Osteocyte (in vitro differentiated cells): ENCODE results near the gene TMC2. TPM values are rescaled to one million over a fixed set of nuclear protein-coding genes. Genes with fewer than 3 reads are reported as not detected.

Experiments used
- DNase-seq: peaks from one replicate; pipeline ENCODE4 v3.0.0; 2021; ENCODE audit warnings: mixed read lengths; ENCODE audit not compliant: unreplicated experiment; ENCODE audit errors: extremely low spot score
- H3K27ac Mint-ChIP-seq: one replicate; pipeline ENCODE4 v1.8.0; 2021; ENCODE audit warnings: mild to moderate bottlenecking, mixed read lengths; ENCODE audit not compliant: unreplicated experiment
- H3K27me3 Mint-ChIP-seq: one replicate; pipeline ENCODE4 v1.8.0; 2021; ENCODE audit warnings: mixed read lengths; ENCODE audit not compliant: unreplicated experiment
- H3K36me3 Mint-ChIP-seq: one replicate; pipeline ENCODE4 v1.8.0; 2021; ENCODE audit warnings: mixed read lengths; ENCODE audit not compliant: unreplicated experiment
- H3K4me1 Mint-ChIP-seq: one replicate; pipeline ENCODE4 v1.8.0; 2021; ENCODE audit warnings: mixed read lengths; ENCODE audit not compliant: unreplicated experiment
- H3K4me3 Mint-ChIP-seq: one replicate; pipeline ENCODE4 v1.8.0; 2021; ENCODE audit warnings: mild to moderate bottlenecking, moderate library complexity, mixed read lengths; ENCODE audit not compliant: unreplicated experiment
- H3K9me3 Mint-ChIP-seq: one replicate; pipeline ENCODE4 v1.8.0; 2021; ENCODE audit warnings: mixed read lengths; ENCODE audit not compliant: unreplicated experiment
- CTCF ChIP-seq: fragments of 200-600 bp; sonication (generic); IDR thresholded peaks from 2 replicates; pipeline ENCODE4 v1.5.0; 2021; ENCODE audit warnings: antibody characterized with exemption, mild to moderate bottlenecking, moderate library complexity
- total RNA-seq: library from RNA; stranded (reverse); gene quantifications from 2 replicates; pipeline ENCODE4 v1.2.1, GENCODE V29; 2021

TMC2 gene
- total RNA-seq, 1 donor from 2014 or later: not detected

DNA sequence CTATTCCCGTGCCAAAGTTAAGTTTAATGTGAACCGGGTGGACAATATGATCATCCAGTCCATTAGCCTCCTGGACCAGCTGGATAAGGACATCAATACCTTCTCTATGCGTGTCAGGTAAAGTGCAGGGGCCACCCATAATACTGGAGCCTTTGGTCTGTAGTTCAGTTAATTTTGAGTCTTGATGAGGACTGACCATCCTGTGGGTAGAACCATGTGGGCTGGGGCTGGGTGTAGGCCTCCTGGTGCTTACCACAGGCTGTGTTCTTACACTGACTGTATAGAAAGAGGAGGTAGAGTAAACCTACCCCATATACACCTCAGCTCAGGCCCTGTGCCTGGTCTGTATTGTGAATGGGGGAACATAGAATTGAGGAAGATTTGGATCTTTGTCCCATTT, 118.5 kb downstream of the TMC2 start:
- Mint-ChIP-seq H3K9me3 (no peaks in the 10 kb centered on the region), H3K27me3 (no peaks in the 10 kb centered on the region), H3K36me3 (peaks cover 38% of the 10 kb centered on the region), H3K27ac (peak overlapping the region; percentile 14), H3K4me1 (peaks cover 21% of the 10 kb centered on the region), H3K4me3 (peak overlapping the region; percentile 91)
- no peak for DNase-seq
- TF ChIP-seq CTCF: no peak

- H3K36me3 Mint-ChIP-seq: peaks cover 40% of the 10 kb centered on the region
- H3K27ac Mint-ChIP-seq: no peak overlapping the region
- peaks cover 21% of the 10 kb centered on the region for H3K4me1 Mint-ChIP-seq
Observed at GRCh38 chr20:2655331-2656116, 119.2 kb downstream of the TMC2 start.

GRCh38 chr20:2656471-2657117, 120.2 kb downstream of the TMC2 start:
- no peaks in the 10 kb centered on the region for H3K27me3 Mint-ChIP-seq
- no peaks in the 10 kb centered on the region for H3K9me3 Mint-ChIP-seq
- peaks cover 16% of the 10 kb centered on the region for H3K4me1 Mint-ChIP-seq
- DNase-seq: no peak
- H3K27ac Mint-ChIP-seq: peak overlapping the region; percentile 2
- no peak for TF ChIP-seq CTCF
- H3K36me3 Mint-ChIP-seq: peaks cover 48% of the 10 kb centered on the region
- no peak overlapping the region for H3K4me3 Mint-ChIP-seq

More at GRCh38 chr20:2655331-2656116, 119.2 kb downstream of the TMC2 start:
- no peaks in the 10 kb centered on the region for H3K9me3 Mint-ChIP-seq
- H3K27me3 Mint-ChIP-seq: no peaks in the 10 kb centered on the region
- no peak overlapping the region for H3K4me3 Mint-ChIP-seq
- no peak for DNase-seq
- no peak for TF ChIP-seq CTCF

DNA sequence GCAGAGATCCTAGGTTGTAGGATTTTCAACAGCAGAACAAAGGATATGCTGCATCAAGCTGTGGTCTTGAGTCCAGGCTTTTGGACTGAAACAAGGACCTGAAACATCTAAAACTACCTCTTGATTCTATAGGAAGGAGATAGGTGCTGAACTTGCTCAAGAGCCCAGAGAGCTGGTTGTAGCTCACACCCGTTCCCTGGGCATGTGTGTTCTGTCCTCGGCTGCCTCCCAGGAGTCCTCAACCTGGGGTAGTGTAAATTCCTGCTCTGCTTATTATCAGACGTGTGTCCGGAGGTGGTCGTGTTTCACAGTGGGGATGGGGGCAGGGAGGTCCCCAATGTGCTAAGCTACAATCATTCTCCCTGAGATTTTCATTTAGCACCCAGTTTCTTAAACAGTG, 120.9 kb downstream of the TMC2 start:
- H3K27me3 Mint-ChIP-seq: no peaks in the 10 kb centered on the region
- peak overlapping the region; percentile 6 for H3K4me3 Mint-ChIP-seq
- TF ChIP-seq CTCF: no peak
- peaks cover 19% of the 10 kb centered on the region for H3K4me1 Mint-ChIP-seq
- DNase-seq: no peak
- no peak overlapping the region for H3K27ac Mint-ChIP-seq
- no peaks in the 10 kb centered on the region for H3K9me3 Mint-ChIP-seq
- H3K36me3 Mint-ChIP-seq: peaks cover 54% of the 10 kb centered on the region

GRCh38 chr20:2657674-2658073, 121.3 kb downstream of the TMC2 start:
- no peak overlapping the region for H3K27ac Mint-ChIP-seq
- peaks cover 55% of the 10 kb centered on the region for H3K36me3 Mint-ChIP-seq
- H3K27me3 Mint-ChIP-seq: no peaks in the 10 kb centered on the region
- TF ChIP-seq CTCF: no peak
- no peak for DNase-seq
- H3K4me1 Mint-ChIP-seq: peaks cover 20% of the 10 kb centered on the region
- peak overlapping the region; percentile 6 for H3K4me3 Mint-ChIP-seq
- no peaks in the 10 kb centered on the region for H3K9me3 Mint-ChIP-seq
